ENCODE data around the gene LIMK2.

- no peak for TF ChIP-seq CTCF (IDR thresholded peaks at IDR 0.05; ENCODE audit: low read depth, low read length)
- no peak for TF ChIP-seq EZH2phosphoT487 (IDR thresholded peaks at IDR 0.05; ENCODE audit: low read depth)
Measured at GRCh38 chr22:31268281-31268680, 56.2 kb downstream of the LIMK2 start.
